OCI-LY3 (cell line): ENCODE data around the gene ANKS6.

Source experiments
- H2AFZ ChIP-seq: fragments of 200-600, 300-600 bp; shearing (Covaris generic); 2 replicates; pipeline ENCODE4 v1.6.0; 2014; ENCODE audit warnings: antibody characterized with exemption, low read depth, low read length
- H3K27ac ChIP-seq: fragments of 200-600, 300-600 bp; sonication (generic); 2 replicates; pipeline ENCODE4 v1.5.1; 2014; ENCODE audit warnings: mild to moderate bottlenecking, low read length, moderate library complexity, mixed read lengths
- H3K27me3 ChIP-seq: fragments of 200-600, 300-600 bp; sonication (generic); 2 replicates; pipeline ENCODE4 v1.6.1; 2014; ENCODE audit warnings: low read depth, low read length, mixed read lengths
- H3K36me3 ChIP-seq: fragments of 200-600, 300-600 bp; sonication (generic); replicated peaks from 2 replicates; pipeline ENCODE3; 2014; ENCODE audit warnings: low read depth, low read length, mixed read lengths
- H3K4me1 ChIP-seq: fragments of 300-600, 200-600 bp; sonication (generic); 2 replicates; pipeline ENCODE4 v1.6.1; 2014; ENCODE audit warnings: low read length, mixed read lengths
- H3K4me2 ChIP-seq: fragments of 200-600, 300-600 bp; sonication (generic); 2 replicates; pipeline ENCODE4 v1.6.1; 2014; ENCODE audit warnings: low read length, mixed read lengths
- H3K4me3 ChIP-seq: fragments of 300-600, 200-600 bp; sonication (generic); 2 replicates; pipeline ENCODE4 v1.5.1; 2014; ENCODE audit warnings: antibody characterized with exemption, mild to moderate bottlenecking, low read length, moderate library complexity
- H3K79me2 ChIP-seq: fragments of 300-600, 200-600 bp; shearing (Covaris generic); 2 replicates; pipeline ENCODE4 v1.6.1; 2014; ENCODE audit warnings: mild to moderate bottlenecking, low read length, mixed read lengths
- H3K9ac ChIP-seq: fragments of 300-600, 200-600 bp; shearing (Covaris generic); 2 replicates; pipeline ENCODE4 v1.6.0; 2014; ENCODE audit warnings: mild to moderate bottlenecking, low read length, moderate library complexity
- H3K9me3 ChIP-seq: fragments of 200-600, 300-600 bp; shearing (Covaris generic); 2 replicates; pipeline ENCODE4 v1.6.1; 2014; ENCODE audit warnings: low read length, mixed read lengths; ENCODE audit not compliant: insufficient read depth
- H4K20me1 ChIP-seq: fragments of 200-600, 300-600 bp; sonication (generic); 2 replicates; pipeline ENCODE4 v1.6.1; 2016; ENCODE audit warnings: low read length, mixed read lengths; ENCODE audit not compliant: insufficient read depth
- CTCF ChIP-seq: fragments of 200-600, 300-600 bp; sonication (generic); IDR thresholded peaks from 2 replicates; pipeline ENCODE4 v1.5.1; 2014; ENCODE audit warnings: antibody characterized with exemption, low read length, low read depth
- EZH2phosphoT487 ChIP-seq: fragments of 200-600 bp; shearing (Covaris generic); IDR thresholded peaks from 2 replicates; pipeline ENCODE4 v1.6.1; 2018; ENCODE audit warnings: antibody characterized with exemption, mixed run types, low read depth

ANKS6 gene

GRCh38 chr9:98790842-98791607 lies 5.3 kb downstream of the ANKS6 start:
- Histone ChIP-seq H3K36me3 (peaks cover 8% of the 10 kb centered on the region), H3K27ac (no peak overlapping the region), H3K79me2 (peaks cover 39% of the 10 kb centered on the region), H2AFZ (no peak overlapping the region), H3K27me3 (no peaks in the 10 kb centered on the region), H3K4me2 (no peak overlapping the region), H4K20me1 (peaks cover 24% of the 10 kb centered on the region), H3K9ac (no peak overlapping the region), H3K9me3 (no peaks in the 10 kb centered on the region), H3K4me1 (peaks cover 10% of the 10 kb centered on the region), H3K4me3 (no peak overlapping the region)
- TF ChIP-seq CTCF (peak; percentile 93), EZH2phosphoT487 (no peak)

- no peaks in the 10 kb centered on the region for H3K9me3 ChIP-seq
- no peak overlapping the region for H3K9ac ChIP-seq
- peaks cover 6% of the 10 kb centered on the region for H3K4me1 ChIP-seq
- H3K4me3 ChIP-seq, result no peak overlapping the region
- H4K20me1 ChIP-seq, result peaks cover 24% of the 10 kb centered on the region
- TF ChIP-seq CTCF (no peak), EZH2phosphoT487 (no peak)
- no peak overlapping the region for H3K27ac ChIP-seq
- no peak overlapping the region for H3K4me2 ChIP-seq
- no peaks in the 10 kb centered on the region for H3K27me3 ChIP-seq
- H3K79me2 ChIP-seq, result peaks cover 32% of the 10 kb centered on the region
- no peak overlapping the region for H2AFZ ChIP-seq
- peaks cover 8% of the 10 kb centered on the region for H3K36me3 ChIP-seq
Observed at GRCh38 chr9:98790134-98790841, 6.1 kb downstream of the ANKS6 start.

GRCh38 chr9:98789483-98790133 lies 6.7 kb downstream of the ANKS6 start:
- Histone ChIP-seq H3K9ac (no peak overlapping the region), H3K4me3 (no peak overlapping the region), H3K79me2 (peaks cover 26% of the 10 kb centered on the region), H2AFZ (no peak overlapping the region), H3K36me3 (peaks cover 8% of the 10 kb centered on the region), H3K4me1 (no peaks in the 10 kb centered on the region), H3K9me3 (no peaks in the 10 kb centered on the region), H3K27ac (no peak overlapping the region), H3K27me3 (no peaks in the 10 kb centered on the region), H4K20me1 (peaks cover 24% of the 10 kb centered on the region), H3K4me2 (no peak overlapping the region)
- TF ChIP-seq EZH2phosphoT487, result no peak

GRCh38 chr9:98787766-98788335 lies 8.5 kb downstream of the ANKS6 start:
- H3K4me3 ChIP-seq, result no peak overlapping the region
- peaks cover 20% of the 10 kb centered on the region for H4K20me1 ChIP-seq
- no peaks in the 10 kb centered on the region for H3K4me1 ChIP-seq
- H3K9ac ChIP-seq, result no peak overlapping the region
- peaks cover 8% of the 10 kb centered on the region for H3K36me3 ChIP-seq
- no peak overlapping the region for H3K27ac ChIP-seq
- H3K9me3 ChIP-seq, result no peaks in the 10 kb centered on the region
- no peak for TF ChIP-seq CTCF
- TF ChIP-seq EZH2phosphoT487, result no peak
- no peaks in the 10 kb centered on the region for H3K27me3 ChIP-seq
- H3K79me2 ChIP-seq, result peaks cover 14% of the 10 kb centered on the region; the same call in 1 of the 2 replicates
- no peak overlapping the region for H3K4me2 ChIP-seq
- H2AFZ ChIP-seq, result no peak overlapping the region
